OCI-LY3 (cell line): ENCODE results near the gene ACBD6.
"Not testable (repeated sequence)": the region's sequence is repeated elsewhere in the genome, so short reads cannot be mapped to it uniquely, and the experiment has no call there.

Experiments used
- EZH2phosphoT487 ChIP-seq: fragments of 200-600 bp; shearing (Covaris generic); IDR thresholded peaks from 2 replicates; pipeline ENCODE4 v1.6.1; 2018; ENCODE audit warnings: antibody characterized with exemption, mixed run types, low read depth
- TF ChIP-seq, protein P1 (sequence below): fragments of 200-600, 300-600 bp; sonication (generic); IDR thresholded peaks from 2 replicates; pipeline ENCODE4 v1.5.1; 2014; ENCODE audit warnings: antibody characterized with exemption, low read length, low read depth

DNA sequence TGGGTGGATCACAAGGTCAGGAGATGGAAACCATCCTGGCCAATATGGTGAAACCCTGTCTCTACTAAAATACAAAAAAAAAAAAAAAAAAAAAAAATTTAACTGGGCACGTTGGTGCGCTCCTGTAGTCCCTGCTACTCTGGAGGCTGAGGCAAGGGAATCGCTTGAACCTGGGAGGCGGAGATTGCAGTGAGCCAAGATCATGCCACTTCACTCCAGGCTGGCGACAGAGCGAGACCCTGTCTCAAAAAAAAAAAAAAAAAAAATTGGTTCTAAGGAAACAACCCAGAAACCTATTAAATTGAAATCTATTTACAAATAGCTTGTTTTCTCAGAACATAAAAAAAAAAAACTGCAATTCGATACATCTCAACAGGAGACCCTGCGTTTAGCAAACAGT is 47.4 kb upstream of the ACBD6 start:
- not testable (repeated sequence) for TF ChIP-seq EZH2phosphoT487
- TF ChIP-seq, protein P1, sequence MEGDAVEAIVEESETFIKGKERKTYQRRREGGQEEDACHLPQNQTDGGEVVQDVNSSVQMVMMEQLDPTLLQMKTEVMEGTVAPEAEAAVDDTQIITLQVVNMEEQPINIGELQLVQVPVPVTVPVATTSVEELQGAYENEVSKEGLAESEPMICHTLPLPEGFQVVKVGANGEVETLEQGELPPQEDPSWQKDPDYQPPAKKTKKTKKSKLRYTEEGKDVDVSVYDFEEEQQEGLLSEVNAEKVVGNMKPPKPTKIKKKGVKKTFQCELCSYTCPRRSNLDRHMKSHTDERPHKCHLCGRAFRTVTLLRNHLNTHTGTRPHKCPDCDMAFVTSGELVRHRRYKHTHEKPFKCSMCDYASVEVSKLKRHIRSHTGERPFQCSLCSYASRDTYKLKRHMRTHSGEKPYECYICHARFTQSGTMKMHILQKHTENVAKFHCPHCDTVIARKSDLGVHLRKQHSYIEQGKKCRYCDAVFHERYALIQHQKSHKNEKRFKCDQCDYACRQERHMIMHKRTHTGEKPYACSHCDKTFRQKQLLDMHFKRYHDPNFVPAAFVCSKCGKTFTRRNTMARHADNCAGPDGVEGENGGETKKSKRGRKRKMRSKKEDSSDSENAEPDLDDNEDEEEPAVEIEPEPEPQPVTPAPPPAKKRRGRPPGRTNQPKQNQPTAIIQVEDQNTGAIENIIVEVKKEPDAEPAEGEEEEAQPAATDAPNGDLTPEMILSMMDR: not testable (repeated sequence)
